22Rv1 (cell line): ENCODE data around the gene PPDPF.
A peak's percentile ranks its signal among the peaks of the same experiment; 100 is the strongest.

Source experiments
- ZFX ChIP-seq: fragments of 450-650 bp; IDR thresholded peaks from 2 replicates; pipeline ENCODE4 v1.6.1; 2017; ENCODE audit warnings: antibody characterized with exemption, borderline replicate concordance
- TF ChIP-seq, protein P1 (sequence below): fragments of 450-650 bp; IDR thresholded peaks from 2 replicates; pipeline ENCODE4 v1.5.1; 2017; ENCODE audit warnings: mild to moderate bottlenecking

DNA sequence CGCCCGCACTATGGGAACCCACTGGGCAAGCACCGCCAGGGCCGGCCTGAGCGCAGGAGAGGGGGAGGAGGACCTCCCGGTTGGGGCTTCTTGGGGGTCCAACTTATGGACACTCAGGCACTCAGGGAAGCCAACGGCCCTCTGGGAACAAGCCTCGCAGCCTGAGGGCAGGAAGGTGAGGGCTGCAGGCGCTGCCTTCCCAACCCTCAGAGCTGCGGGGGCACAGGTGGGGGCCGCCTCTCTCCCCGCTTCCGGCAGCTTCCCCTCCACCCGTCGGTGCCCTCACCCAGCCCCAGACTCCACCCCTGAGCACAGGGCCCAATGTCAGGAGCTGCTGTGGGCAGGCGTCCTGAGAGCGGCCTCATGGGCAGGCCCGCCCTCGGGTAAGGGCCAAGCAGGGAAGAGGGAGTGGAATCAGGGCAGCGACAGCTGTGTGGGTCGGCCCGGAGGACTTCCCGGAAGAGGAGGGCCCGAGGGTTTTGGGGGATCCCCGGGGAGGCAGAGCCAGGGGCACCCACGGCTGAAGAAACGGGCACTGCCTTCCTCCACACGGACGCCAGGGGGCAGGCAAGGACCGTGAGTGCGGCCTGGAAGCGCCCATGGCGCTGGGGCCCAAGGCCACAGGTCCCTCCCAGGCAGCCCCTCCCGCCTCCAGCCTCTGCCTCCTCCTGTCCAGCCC is 17.1 kb downstream of the PPDPF start:
- TF ChIP-seq, protein P1, sequence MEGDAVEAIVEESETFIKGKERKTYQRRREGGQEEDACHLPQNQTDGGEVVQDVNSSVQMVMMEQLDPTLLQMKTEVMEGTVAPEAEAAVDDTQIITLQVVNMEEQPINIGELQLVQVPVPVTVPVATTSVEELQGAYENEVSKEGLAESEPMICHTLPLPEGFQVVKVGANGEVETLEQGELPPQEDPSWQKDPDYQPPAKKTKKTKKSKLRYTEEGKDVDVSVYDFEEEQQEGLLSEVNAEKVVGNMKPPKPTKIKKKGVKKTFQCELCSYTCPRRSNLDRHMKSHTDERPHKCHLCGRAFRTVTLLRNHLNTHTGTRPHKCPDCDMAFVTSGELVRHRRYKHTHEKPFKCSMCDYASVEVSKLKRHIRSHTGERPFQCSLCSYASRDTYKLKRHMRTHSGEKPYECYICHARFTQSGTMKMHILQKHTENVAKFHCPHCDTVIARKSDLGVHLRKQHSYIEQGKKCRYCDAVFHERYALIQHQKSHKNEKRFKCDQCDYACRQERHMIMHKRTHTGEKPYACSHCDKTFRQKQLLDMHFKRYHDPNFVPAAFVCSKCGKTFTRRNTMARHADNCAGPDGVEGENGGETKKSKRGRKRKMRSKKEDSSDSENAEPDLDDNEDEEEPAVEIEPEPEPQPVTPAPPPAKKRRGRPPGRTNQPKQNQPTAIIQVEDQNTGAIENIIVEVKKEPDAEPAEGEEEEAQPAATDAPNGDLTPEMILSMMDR, result peak; percentile 84
- no peak for TF ChIP-seq ZFX
